ENCODE results near the gene SLC15A1.

SLC15A1 gene, protein sequence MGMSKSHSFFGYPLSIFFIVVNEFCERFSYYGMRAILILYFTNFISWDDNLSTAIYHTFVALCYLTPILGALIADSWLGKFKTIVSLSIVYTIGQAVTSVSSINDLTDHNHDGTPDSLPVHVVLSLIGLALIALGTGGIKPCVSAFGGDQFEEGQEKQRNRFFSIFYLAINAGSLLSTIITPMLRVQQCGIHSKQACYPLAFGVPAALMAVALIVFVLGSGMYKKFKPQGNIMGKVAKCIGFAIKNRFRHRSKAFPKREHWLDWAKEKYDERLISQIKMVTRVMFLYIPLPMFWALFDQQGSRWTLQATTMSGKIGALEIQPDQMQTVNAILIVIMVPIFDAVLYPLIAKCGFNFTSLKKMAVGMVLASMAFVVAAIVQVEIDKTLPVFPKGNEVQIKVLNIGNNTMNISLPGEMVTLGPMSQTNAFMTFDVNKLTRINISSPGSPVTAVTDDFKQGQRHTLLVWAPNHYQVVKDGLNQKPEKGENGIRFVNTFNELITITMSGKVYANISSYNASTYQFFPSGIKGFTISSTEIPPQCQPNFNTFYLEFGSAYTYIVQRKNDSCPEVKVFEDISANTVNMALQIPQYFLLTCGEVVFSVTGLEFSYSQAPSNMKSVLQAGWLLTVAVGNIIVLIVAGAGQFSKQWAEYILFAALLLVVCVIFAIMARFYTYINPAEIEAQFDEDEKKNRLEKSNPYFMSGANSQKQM

DNA sequence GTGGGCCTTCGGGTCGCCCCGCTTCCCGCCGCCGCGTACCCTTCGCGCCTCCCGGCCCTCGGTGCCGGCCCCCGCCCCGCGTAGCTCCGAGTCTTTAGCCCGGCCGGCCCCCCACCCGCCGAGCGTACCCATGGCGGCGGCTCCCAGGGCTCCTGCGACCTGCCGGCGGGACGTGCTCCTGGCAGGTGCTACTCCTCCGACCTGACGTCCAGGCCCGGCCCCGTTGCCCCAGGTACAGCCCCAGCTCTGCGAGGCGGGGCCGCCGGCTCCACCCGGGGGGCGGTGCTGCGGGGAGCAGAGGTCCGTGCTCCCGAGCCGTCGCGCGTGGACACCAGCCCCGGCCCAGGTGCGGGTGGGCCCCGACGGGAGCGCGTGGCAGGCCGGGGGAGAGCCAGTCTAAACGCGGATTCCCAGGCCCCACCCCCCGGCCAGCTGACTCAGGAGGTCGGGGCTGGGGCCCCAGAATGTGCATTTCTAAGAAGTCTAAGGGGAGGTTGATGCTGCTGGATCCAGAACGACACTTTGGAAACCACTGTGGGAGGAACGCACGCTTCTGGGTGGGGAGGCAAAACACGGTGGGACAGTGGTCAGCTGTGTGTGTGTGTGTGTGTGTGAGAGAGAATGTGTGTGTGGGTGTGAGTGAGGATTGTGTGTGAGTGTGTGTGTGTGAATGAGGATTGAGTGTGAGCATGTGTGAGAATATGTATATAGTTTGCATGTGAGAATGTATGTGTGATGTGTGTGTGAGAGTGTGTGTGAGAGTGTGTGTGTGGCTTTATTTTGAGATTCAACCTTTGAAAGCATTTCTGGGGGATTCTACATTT is at the start of gene SLC15A1:
TSS of gene SLC15A1 (minus strand) at position 206 of the 824 bp plus-strand sequence. CDS start at position 132, 74 bp downstream.
- no peak for DNase-seq

DNA sequence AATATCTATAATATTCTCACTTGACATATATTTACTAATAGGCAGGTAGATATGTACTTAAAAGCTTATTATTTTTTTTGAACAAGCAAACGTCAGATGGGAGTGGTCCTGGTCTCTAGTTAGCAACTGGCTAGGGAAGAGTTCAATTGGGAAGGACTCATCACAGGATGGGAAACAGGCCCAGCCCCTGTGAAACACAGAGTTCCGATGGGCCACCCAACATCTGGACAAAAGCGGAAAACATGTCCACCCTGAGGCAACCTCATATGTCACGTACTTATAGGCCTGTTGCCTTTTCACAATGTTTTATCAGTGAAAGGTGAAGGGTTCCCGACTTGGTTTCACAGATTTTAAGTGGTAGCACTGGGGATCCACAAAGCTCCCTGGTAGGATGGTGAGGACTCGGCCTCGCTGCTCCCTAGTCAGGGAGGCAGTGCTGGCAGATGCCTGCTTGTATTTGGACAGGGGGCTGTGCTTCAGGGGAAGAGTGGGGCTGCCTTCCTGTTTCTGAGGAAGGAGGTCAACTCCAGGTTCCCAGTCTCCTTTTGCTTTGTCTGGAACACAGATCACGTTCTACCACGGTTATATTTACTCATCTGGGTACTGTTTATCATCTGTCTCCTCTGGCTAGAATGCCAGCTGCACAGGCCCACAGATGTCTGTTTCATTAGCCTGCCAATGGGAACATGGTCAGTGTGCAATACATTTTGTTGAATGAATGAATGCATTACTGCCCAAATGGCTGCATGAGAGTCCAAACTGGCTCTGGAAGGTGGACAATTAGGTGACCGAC is 49.4 kb upstream of the SLC15A1 start:
- no peak for DNase-seq

DNA sequence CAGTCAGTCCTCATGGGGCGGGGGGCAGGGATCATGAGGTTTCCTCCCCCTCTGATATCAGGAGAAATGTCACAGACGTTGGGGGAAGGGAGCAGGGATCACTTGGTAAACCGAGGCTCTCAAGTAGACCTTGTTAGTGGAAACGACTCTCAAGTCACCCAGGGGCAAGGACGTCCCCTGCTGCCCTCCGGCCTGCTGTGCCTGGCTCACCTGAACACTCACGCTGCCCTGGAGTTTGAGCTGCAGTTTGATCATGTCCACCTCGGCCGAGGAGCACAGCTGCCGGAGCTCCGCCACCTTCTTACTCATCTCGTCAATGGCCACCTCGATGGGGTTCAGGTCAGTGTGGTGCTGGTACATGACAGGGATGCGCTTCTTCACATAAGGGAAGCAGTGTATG is 47.6 kb upstream of the SLC15A1 start:
- DNase-seq, result no peak

DNA sequence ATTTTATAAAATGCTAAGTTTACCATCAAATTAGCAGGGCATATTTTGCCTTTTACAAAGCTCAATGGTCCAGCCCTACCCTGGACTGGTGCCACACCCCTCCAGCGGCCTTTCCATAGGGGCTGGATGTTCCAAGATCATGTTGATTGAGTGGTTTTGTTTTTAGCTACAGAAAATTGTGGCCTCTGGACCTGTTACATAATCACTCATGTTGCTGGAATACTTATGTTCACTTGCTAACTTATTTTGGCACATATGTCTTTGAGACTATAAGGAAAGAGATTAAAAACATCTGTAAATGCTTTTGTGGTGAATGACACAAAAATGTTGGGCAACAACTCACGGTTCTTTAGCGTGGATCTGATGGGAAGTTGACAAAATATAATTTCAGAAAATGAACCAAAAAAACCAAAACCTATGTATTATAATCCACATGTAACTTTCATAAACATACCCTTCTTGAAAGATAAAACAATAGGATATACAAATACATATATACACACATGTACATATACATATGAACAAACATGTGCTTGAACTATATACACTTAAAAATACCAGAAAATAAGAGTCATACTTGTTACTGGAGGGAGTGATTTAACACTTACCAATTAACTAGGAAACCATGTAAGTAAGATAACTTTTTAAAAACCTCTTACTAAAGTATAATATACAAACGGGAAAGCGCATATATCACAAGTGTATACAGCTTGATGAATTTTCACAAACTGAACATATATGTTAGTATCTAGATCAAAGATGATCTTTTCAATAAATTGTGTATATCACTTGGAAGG is 46.6 kb upstream of the SLC15A1 start:
- no peak for DNase-seq

DNA sequence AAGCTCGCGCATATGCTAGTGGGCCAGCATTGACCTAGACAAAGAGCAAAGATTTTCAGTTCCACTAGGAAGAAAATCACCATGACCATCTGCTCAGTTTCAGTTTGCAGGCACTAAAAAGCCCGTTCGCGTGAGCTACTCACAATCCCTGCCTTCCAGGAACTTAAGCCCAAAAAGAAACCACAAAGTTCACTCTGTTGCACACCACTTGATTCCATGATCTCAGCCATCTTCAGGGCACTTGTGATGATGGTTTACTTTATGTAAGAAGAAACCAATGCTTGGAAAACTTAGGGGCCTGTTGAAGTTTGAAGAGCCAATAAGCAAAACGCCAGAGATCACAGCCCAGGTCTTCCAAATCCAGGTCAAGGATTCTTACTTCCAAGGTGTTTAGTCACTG is 45.0 kb upstream of the SLC15A1 start:
- no peak for DNase-seq

DNA sequence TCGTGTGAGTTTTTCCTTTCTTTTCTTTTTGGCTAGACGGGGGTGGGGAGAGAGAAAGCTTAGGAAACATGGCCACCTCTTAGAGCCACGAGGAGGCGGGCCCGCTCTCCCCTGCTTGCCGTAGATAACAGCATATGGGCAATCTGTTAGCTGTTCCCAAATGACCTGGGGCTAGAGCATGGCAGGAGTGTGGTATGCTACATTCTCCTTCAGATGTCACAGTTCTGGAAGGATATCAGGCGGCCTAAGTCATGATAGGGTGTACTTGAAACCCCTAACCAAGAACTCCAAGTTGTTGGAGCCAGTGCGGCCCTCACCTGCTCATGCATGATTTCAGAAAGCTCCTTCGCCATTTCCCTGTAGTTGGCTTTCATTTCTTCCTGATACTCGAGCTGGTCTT is 44.3 kb upstream of the SLC15A1 start:
- no peak for DNase-seq

DNA sequence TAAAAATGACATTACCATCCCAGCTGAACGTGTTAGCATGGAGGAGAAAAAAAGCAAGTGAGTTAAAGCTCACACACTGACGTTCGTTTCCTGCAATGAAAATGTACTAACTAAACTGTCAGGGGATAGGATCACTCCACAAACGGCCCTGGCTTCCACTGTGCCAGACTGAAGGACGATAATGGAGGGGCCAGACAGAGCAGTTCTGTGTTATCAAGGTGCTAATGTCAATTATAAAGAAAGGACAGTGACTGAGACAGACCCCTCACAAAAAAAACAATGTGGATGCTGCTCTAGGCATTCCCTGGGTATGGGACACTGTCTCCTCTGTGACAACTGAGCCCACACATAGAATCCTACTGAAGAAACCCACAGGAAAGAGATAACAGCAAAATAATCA is 43.7 kb upstream of the SLC15A1 start:
- no peak for DNase-seq

DNA sequence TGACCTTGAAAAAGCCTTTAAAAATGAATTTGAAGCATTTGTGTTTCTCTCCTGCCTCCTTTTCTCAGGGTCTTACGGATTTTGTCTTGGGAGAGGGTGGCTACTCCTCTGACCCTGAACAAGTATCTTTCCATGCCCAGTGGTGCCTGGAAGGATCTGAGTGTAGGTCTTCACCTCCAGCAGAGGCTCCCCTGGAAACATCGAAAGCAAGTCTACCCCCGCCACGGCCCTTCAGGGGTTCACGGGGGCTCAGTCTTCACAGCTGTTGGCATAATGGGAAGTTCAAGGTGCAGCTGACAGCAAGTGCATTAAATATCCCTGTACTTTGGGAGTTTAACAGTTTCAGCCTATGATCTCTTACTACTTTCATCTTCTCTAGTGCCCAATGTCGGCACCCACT is 42.7 kb upstream of the SLC15A1 start:
- DNase-seq, result no peak

DNA sequence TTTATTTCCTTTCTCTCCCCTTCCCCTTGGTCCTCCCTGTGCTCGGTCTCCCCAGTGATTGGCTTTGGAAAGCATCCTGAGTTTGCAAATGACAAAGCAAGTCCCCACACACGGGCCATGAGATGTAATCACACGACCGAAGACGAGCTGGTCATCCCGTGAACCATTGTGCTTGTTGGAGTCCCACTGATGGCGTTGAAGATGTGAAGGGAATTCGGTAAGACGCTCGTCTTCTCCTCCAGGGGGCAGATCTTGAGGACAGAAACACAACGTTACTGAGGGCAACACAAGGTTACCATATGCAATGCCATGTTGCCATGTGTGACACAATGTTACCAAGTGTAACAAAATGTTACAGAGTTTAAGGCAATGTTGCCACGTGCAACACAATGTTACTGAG is 42.0 kb upstream of the SLC15A1 start:
- DNase-seq, result no peak

DNA sequence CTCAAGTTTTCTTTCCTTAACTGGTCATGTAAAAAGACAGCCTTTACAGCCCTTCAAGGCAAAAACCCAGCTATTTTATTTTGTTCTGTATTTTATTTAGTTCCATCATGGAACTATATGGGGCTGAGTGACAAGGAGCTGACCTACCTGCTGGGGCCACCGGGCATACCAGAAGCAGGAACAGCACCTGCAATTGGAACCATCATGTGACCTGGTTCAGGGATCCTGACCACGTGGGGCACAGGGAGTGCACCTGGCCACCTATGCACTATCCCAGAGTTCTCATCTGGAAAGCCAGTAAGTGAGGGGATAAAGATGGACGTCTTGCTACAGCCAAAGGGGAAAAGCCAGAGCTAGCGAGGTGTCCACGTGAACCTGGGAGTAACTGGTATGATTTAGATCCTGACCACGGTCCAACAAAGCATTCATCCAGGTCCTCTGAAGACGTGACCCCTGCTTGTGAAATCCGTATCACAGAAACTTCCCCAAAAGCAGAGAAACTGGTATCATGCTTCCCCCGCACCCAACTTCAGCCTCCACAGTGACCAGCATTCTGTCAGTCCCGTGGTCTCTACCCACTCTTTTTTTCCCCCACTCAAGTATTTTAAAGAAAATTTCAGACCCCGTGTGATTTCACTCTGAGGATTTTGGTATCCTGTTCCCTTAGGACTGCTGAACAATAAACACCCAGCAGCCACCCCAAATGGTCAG is 40.5 kb upstream of the SLC15A1 start:
- DNase-seq, result no peak

DNA sequence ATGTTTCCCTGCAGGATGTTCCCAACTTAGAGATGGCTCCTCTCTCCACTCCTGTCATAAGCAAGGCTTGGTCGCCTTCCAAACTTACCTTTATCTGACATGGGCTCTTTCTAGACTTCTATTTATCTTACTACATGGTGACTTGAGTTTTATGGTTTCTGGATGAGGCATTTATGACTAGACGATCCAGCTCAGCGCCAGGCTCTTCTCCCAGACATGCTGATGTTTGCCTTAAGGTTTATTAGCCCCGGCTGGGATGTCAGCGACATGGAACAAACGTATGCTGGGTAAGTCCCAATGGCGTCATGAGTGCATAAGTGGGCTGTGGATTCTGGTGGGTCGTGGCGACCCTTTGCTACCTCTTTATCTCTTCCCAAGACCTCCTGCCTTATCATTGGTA is 39.8 kb upstream of the SLC15A1 start:
- DNase-seq, result no peak

DNA sequence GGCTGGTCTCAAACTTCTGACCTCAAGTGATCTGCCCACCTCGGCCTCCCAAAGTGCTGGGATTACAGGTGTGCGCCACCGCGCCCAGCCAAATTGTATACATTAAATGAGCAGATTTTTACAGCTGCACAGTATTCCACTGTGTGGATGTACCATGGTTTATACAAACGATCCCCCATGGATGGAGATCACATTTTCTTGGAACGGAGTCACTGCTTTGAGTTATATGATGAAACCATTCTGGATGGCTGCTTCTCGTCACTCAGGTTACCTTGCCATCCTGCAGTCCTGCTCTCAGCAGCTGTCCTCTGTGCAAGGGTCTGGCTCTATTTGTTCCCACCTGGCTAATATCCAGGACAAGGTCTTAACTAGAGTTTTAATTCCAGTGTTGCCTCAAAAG is 39.1 kb upstream of the SLC15A1 start:
- DNase-seq, result no peak

DNA sequence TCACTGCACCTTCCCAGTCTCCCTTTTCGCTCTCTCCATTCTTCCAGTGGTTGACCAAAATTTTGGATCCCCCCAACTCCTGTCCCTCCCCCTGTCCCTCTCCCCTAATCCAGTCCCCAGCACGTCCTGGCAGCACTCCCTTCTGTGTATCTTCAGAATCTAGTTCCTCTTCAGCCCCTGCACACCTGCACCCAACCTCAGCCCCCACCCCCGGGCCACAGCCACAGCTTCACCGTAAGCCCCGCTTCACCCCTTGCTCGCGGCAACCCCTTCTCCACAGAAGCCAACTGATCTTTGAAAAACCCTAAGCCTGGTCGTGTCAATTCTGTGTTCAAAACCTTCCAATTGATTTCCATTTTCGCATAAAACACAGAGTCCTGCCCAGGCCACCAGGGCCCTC is 35.5 kb upstream of the SLC15A1 start:
- no peak for DNase-seq

DNA sequence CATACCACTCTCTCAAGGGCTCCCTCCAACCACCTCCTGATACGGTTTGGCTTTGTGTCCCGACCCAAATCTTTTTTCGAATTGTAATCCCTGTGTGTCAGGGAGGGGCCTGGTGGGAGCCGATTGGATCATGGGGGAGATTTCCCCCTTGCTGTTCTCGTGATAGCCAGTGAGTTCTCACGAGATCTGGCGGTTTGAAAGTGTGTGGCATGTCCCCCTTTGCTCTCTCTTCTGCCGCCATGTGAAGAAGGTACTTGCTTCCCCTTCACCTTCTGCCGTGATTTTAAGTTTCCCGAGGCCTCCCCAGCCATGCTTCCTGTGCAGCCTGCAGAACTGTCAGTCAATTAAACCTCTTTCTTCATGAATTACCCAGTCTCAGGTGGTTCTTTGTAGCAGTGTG is 34.7 kb upstream of the SLC15A1 start:
- DNase-seq, result no peak

DNA sequence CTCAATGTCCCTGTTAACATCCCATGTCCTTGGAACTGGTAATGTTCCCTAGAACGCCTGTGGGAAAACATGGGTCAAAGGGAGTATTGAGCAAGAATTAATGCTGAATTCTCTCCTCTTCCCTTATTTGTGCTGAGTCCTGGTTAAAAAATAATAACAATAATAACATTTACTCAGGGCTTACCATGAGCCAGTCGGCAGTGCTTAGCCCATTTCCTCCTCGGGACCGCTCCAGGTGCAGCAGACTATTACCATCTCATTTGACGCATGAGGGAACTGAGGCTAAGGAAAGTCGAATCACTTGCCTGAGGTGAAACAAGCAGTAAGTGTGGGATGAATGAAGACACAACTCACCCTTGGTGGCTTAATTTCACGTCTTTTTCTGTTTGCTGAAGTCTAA is 33.6 kb upstream of the SLC15A1 start:
- no peak for DNase-seq

DNA sequence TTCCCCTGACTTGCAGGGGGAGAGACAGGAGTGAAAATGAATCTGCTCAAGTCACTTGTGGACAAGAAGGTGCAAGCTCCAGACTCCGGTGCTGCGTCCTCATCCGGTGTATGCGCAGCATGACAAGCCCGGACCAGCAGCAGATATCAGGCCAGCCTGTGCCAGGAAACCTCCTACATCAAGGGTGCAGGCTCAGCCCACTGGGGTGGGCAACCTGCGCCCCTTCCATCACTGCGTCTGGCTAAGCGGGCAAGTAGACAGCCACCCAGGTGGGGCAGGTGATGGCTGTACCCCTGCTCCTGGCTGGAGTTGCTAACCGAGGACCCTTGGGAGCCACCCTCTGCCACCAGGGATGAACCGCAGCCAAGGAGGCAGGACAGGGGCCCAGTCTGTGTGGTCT is 32.9 kb upstream of the SLC15A1 start:
- DNase-seq, result no peak

DNA sequence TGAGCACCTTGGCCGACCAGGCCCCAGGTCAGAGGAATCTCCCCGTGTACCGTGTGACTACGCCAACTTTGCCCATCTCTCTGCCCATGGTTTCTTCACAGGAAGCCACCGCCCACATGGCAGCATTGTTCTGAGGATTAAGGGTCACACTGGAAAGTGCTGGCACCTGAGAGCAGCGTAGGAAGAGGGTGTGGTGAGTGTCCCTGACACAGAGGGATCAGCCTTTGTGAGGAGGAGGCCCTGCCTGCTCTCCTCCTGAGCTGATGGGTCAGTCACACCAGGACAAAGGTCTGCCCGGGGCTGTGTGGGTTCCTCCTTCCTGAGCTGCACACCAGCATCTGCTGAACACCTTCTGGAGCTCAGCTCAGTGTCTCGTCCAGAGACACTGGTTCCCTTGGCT is 32.2 kb upstream of the SLC15A1 start:
- no peak for DNase-seq

DNA sequence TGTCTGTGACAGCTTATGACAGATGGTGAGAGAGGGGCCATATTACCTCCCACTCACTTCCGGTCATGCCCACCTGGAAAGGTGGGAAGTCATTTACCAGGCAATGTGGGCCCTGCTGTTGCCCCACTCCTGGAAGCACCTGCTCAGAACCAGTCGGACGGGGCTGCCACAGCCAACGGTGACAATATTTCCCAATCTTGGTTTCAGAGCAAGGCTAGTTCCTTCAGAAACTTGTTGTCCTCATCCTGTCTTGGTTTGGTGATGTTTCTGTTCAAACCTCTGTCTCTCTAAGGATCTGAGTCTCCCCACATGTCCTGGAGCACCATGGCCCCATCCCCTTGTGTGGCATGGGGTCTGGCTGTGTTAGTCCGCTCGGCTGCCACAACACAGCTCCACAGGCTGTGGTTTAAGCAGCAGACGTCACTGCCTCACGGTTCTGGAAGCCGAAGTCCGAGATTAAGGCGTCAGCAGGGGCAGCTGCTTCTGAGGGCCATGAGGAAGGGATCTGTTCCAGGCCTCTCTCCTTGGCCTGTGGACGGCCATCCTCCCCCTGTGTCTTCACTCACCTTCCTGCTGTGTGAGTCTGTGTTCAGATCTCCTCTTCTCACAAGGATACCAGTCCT is 31.5 kb upstream of the SLC15A1 start:
- DNase-seq, result no peak

DNA sequence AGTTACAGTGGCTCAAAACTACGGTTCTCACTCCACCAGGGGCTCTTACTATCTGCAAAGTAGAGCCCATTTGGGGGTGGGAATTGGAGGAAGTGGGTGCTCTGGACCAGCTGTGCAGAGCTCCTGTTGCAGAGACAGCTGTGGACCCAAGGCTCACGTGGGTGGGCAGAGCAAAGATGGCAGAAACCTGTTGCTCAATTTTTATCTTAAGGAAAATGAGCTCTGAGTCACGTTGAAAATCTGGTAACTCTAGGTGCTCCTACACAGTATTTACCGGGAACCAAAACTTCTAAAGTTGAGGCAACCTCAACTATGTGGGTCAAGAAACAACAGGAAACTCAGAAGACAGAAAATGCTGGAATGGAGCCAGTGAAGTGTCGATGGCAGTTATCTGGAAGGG is 30.2 kb upstream of the SLC15A1 start:
- no peak for DNase-seq

DNA sequence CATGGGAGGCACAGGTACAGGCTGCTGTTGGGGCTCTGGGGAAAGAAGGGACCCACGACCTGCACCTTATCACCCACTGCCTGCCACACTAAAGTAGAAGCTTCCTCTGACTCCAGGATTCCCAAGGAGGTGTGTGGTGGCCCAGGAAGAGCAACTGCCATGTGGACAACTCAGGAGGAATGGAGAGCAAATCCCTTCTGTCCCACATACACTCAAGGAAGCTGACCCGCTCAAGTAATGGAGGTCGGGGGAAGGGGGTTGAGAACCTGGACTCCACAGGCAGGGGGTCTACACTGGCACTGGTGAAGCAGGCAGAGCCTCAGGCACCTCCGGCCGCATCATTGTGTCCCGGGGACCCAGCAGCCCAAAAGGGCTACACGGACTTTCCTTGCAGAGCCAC is 29.4 kb upstream of the SLC15A1 start:
- no peak for DNase-seq

DNA sequence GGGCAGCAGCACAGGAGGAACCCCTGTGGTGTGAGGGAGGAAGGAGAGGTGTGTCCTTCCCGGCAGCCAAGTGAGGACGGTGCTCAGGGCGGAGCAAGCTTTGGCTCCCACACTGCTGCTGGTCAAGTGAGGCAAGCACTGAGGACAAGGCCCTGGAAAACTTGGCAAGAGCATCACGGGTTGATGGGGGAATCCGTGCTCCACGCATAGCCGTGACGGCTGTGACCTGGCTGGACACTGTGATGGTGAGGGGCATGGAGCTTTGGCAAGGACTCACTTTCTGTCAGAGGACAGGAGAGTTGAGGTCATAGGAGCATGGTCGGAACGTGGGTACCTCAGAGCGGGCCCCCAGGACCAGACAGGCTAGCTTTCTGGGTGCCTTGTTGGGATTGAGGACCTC is 29.0 kb upstream of the SLC15A1 start:
- no peak for DNase-seq

Measured in activated CD4-positive, CD25-positive, alpha-beta regulatory T cell (primary cell).